Stimulated activated CD8-positive, alpha-beta memory T cell treated with anti-CD3 and anti-CD28 coated beads, Interleukin-7, amount 100 ng/mL, for 48 hours (primary cell): ENCODE results near the gene ZNF30.
"Not testable (repeated sequence)": the region's sequence is repeated elsewhere in the genome, so short reads cannot be mapped to it uniquely, and the experiment has no call there.

Experiments used
- DNase-seq, 2 donors: peaks; one replicate each; pipeline ENCODE4 v3.0.0-alpha.2; 2020; ENCODE audit warnings: low read depth in 1 of 2; ENCODE audit errors: extremely low read depth in 1 of 2

ZNF30 gene

GRCh38 chr19:34960103-34960805, 33.6 kb downstream of the ZNF30 start:
- DNase-seq, result no peak

DNA sequence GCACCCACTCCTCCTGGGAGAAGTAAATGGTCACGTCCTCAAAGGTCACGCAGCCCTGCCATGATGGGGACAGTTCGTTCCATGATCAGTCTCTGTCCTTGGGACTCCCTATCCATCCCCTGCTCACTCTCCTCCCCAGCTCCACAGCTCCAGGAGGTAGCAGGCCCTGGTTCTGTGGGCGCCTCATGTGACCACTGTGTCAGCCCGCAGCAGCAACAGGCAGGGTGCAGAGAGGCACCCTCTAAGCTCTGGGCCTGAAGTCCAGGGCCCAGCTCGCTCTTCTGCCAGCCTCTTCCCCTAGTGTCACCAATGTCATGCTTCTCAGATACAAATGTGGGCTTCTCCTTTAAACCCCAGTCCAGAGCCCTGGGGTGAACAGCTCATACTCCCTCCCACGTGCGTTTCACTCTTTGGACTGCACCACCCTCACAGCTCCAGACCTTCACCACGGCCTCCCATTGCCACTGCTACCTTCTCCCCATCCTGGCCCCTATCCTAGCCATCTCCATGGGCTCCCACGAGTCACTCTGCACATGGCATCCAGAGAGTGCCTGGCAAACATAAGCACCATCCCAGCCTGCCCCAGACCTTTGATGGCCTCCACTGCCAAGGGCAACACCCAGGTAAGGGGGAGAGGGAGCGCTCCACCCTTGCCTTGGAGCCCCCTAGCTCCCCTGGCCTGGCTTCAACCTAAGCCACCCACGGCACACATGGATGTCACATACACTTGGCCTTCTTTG, 34.4 kb downstream of the ZNF30 start:
- DNase-seq, result no peak

- DNase-seq, result no peak
These were observed 35.3 kb downstream of the ZNF30 start for GRCh38 chr19:34961775-34962686.

DNA sequence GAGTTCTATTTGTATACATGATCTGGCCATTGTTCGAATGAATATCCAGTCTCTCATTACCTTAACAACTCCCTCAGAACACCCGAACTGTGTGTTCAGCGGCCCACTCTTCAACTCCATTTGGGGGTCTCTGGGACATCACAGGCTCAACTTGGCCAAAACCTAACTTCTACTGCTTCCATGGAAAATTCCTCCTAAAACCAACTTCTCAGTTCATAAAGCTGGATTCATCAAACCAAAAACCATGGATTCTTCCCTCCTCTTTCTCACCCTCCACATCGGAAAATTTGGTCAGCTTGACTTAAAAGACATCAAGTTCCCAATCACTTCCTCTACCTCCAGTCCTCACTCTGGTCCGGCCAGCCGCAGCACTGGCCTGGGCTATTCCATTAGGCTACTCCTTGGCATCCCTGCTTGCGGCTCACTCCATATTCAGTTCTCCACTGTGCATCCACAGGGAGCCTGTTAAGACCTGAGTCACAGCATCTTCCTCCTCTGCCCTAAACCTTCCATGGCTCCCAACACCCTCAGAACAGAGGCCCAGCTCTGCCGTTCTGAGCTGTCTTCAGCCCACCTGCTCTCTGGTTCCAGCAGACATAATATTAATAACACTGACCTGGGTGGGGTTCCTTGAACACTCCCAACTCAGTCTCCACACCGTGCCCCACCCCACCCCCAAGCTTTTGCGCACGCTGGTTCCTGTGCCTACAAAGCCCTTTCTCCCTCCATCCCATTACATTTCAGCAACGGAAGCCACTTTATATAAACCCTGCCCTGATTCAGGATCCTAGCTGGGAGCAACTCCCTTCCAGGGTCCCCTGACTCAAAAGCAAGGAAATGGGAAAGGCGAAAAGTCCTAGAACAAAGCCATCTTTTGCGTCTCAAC, 36.2 kb downstream of the ZNF30 start:
- DNase-seq, result no peak

- DNase-seq, result peak in 1 of 2 donors; percentile 49
These were observed 37.1 kb downstream of the ZNF30 start, which contains the start of gene ZNF792 for GRCh38 chr19:34963573-34964406. Gene ZNF792, minus strand, starts transcription at chr19:34964229. Its CDS starts 567 bp downstream, at chr19:34963662.

- DNase-seq, result no peak
These were observed 37.9 kb downstream of the ZNF30 start for GRCh38 chr19:34964598-34964997.

DNA sequence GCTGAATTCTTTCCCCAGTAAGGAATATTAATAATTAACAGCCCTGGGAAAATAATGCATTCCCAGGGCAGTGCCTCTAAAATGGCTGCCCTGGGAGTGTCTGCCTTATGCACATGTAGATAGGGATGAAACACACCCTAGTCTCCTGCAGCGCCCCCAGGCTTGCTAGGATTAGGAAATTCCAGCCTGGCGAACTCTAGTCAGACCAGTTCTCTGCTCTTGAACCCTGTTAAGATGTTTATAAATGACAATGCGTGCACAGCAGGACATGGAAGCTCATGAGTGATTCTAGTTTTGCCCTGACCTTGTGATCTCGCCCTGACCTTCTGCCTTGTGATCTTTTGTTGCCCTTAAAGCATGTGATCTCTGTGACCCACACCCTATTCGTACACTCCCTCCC, 38.8 kb downstream of the ZNF30 start:
- DNase-seq, result not testable (repeated sequence)

- DNase-seq, result no peak
These were observed 40.8 kb downstream of the ZNF30 start for GRCh38 chr19:34967551-34967950.

- no peak for DNase-seq
These were observed 43.0 kb downstream of the ZNF30 start for GRCh38 chr19:34969721-34970120.

- DNase-seq, result not testable (repeated sequence)
These were observed 43.6 kb downstream of the ZNF30 start for GRCh38 chr19:34970185-34970780.

- DNase-seq, result no peak
These were observed 45.5 kb downstream of the ZNF30 start for GRCh38 chr19:34972163-34972705.

GRCh38 chr19:34974646-34975045, 47.9 kb downstream of the ZNF30 start:
- DNase-seq, result no peak

- DNase-seq, result no peak
These were observed 48.4 kb downstream of the ZNF30 start for GRCh38 chr19:34975056-34975455.

- no peak for DNase-seq
These were observed 49.9 kb downstream of the ZNF30 start for GRCh38 chr19:34976611-34977010.

- no peak for DNase-seq
These were observed 53.3 kb downstream of the ZNF30 start for GRCh38 chr19:34979819-34980640.

GRCh38 chr19:34982275-34982674, 55.6 kb downstream of the ZNF30 start:
- no peak for DNase-seq

DNA sequence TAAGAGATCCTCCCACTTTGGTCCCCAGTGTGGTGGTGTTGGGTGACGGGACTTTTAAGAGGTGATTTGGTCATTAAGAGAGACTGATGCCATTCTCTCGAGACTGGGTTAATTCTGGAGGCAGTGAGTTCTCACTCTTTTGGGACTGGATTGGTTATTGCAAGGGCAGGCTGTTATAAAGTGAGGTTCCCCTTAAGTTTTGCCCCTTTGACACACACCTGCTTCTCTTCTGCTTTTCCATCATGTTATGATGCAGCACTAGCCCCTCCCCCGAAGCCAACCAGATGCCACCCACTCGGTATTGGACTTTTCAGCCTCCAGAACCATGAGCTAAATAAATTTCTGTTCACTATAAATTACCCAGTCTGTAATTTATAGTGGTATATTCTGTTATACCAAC, 57.1 kb downstream of the ZNF30 start:
- DNase-seq, result no peak

GRCh38 chr19:34984287-34984686, 57.6 kb downstream of the ZNF30 start:
- no peak for DNase-seq
